Omental fat pad (tissue), 4 donors: ENCODE measurements around the gene PROZ. TPM values are rescaled to one million over a fixed set of nuclear protein-coding genes. Genes with fewer than 3 reads are reported as not detected.
"Not testable (repeated sequence)": the region's sequence is repeated elsewhere in the genome, so short reads cannot be mapped to it uniquely, and the experiment has no call there.

Experiments
- ATAC-seq: fragments of 150-250 bp; one replicate; pipeline ENCODE4 v1.9.1; 2016; ENCODE audit warnings: mild to moderate bottlenecking, moderate library complexity; ENCODE audit not compliant: low FRiP score
- DNase-seq: peaks from one replicate; pipeline ENCODE4 v3.0.0-alpha.2; 2019; ENCODE audit warnings: low spot score
- CTCF ChIP-seq, 3 donors: fragments of 450-650 bp; IDR thresholded peaks; one replicate each; pipeline ENCODE4 v1.5.1; 2016 to 2017; ENCODE audit warnings: antibody characterized with exemption in 3 of 3, mild to moderate bottlenecking in 3 of 3, moderate library complexity in 2 of 3
- total RNA-seq, 4 donors: library from RNA; depleted of rRNA; stranded (reverse); fragments of >200 nt; gene quantifications; one replicate each; pipeline ENCODE4 v1.1.0, GENCODE V29; 2016

The PROZ gene
- total RNA-seq, 4 donors from 2014 or later, result not detected

- ATAC-seq (no peak), DNase-seq (no peak)
- no peak for TF ChIP-seq CTCF (IDR thresholded peaks at IDR 0.05)
Measured at GRCh38 chr13:113160983-113161382, 2.5 kb downstream of the PROZ start.

- DNase-seq (no peak), ATAC-seq (no peak)
Measured at GRCh38 chr13:113161433-113161832, 3.0 kb downstream of the PROZ start.

GRCh38 chr13:113161975-113162374 lies 3.5 kb downstream of the PROZ start:
- DNase-seq, ATAC-seq: not testable (repeated sequence)

More at GRCh38 chr13:113161433-113161832, 3.0 kb downstream of the PROZ start:
- no peak for TF ChIP-seq CTCF (IDR thresholded peaks at IDR 0.05)

- DNase-seq (no peak), ATAC-seq (no peak)
- no peak for TF ChIP-seq CTCF (IDR thresholded peaks at IDR 0.05)
Measured at GRCh38 chr13:113162783-113163685, 4.6 kb downstream of the PROZ start.

GRCh38 chr13:113164492-113164891 lies 6.0 kb downstream of the PROZ start:
- TF ChIP-seq CTCF (IDR thresholded peaks at IDR 0.05), result no peak
- DNase-seq (no peak), ATAC-seq (no peak)

GRCh38 chr13:113166266-113166665 lies 7.8 kb downstream of the PROZ start:
- ATAC-seq (no peak), DNase-seq (no peak)
- TF ChIP-seq CTCF (IDR thresholded peaks at IDR 0.05), result no peak

- DNase-seq (no peak), ATAC-seq (no peak)
- TF ChIP-seq CTCF (IDR thresholded peaks at IDR 0.05), result no peak
Measured at GRCh38 chr13:113166681-113167080, 8.2 kb downstream of the PROZ start.
